SK-N-SH (cell line): ENCODE measurements around the gene CLCN2.

Source experiments
- CTCF ChIP-seq: fragments of 200-600 bp; sonication (generic); IDR thresholded peaks from 2 replicates; pipeline ENCODE4 v1.6.1; 2017; ENCODE audit warnings: antibody characterized with exemption, mild to moderate bottlenecking, moderate library complexity
- EZH2phosphoT487 ChIP-seq: fragments of 200-600 bp; sonication (generic); IDR thresholded peaks from 2 replicates; pipeline ENCODE4 v1.6.1; 2017; ENCODE audit warnings: low read depth, mixed run types, mild to moderate bottlenecking, antibody characterized with exemption, moderate library complexity, borderline replicate concordance
- MAX ChIP-seq: IDR thresholded peaks from 2 replicates; pipeline ENCODE4 v1.4.0; 2012; ENCODE audit warnings: low read depth
- NRF1 ChIP-seq: IDR thresholded peaks from 2 replicates; pipeline ENCODE4 v1.6.1; 2012; ENCODE audit warnings: low read depth, mild to moderate bottlenecking, low read length

- no peak for TF ChIP-seq EZH2phosphoT487
- no peak for TF ChIP-seq MAX
- TF ChIP-seq CTCF: no peak
- no peak for TF ChIP-seq NRF1
Observed at GRCh38 chr3:184352149-184352785, 9.1 kb downstream of the CLCN2 start.
